BJ (cell line): Measurements from ENCODE around the gene ENOSF1. TPM values are rescaled to one million over a fixed set of nuclear protein-coding genes. Genes with fewer than 3 reads are reported as not detected.

Source experiments
- CTCF ChIA-PET: fragments of 350-600 bp; formaldehyde crosslinking; extraction: SDS; loops from one replicate; lab custom pipeline; 2021; ENCODE audit warnings: antibody characterized with exemption, inconsistent platforms; lab: Yijun Ruan, JAX
- POLR2A ChIA-PET: fragments of 300-600 bp; sonication (Branson Sonifier 250); formaldehyde crosslinking; extraction: SDS; loops from one replicate; lab custom pipeline; 2021; ENCODE audit warnings: antibody characterized with exemption; lab: Charles Lee
- DNase-seq: peaks from one replicate; pipeline ENCODE4 v3.0.0-alpha.2; 2011; ENCODE audit warnings: low read depth
- H3K27me3 ChIP-seq: 2 replicates; pipeline ENCODE4 v1.6.0; 2011; ENCODE audit warnings: low read length; ENCODE audit not compliant: control insufficient read depth, insufficient read depth
- H3K36me3 ChIP-seq: 2 replicates; pipeline ENCODE4 v1.5.1; 2011; ENCODE audit warnings: low read length; ENCODE audit not compliant: control insufficient read depth, insufficient read depth
- H3K4me3 ChIP-seq: 2 replicates; pipeline ENCODE4 v1.5.1; 2011; ENCODE audit warnings: low read depth, mild to moderate bottlenecking, control low read depth, low read length
- CTCF ChIP-seq: IDR thresholded peaks from 2 replicates; pipeline ENCODE4 v1.5.1; 2011; ENCODE audit warnings: low read depth, mild to moderate bottlenecking, control low read depth, inconsistent platforms, low read length, moderate library complexity; ENCODE audit not compliant: insufficient read depth
- polyA plus RNA-seq: library from polyadenylated mRNA; depleted of rRNA; stranded (reverse); fragments of >200 nt; gene quantifications from 2 replicates; pipeline ENCODE4 v1.2.3, GENCODE V29; 2011; rRNA removed

The ENOSF1 gene
- polyA plus RNA-seq, 1 experiment, result 16.4 TPM

GRCh38 chr18:623761-624620 lies 88.4 kb downstream of the ENOSF1 start:
- POLR2A ChIA-PET, result no interaction called here
- Histone ChIP-seq H3K36me3 (no peaks in the 10 kb centered on the region), H3K27me3 (no peaks in the 10 kb centered on the region; the same call in none of the 2 replicates), H3K4me3 (no peak overlapping the region)
- CTCF ChIA-PET, result interaction anchor here (0.6 to 6.0 kb wide), 41 partner anchors 9 to 455 kb away, joined by 3 to 134 read pairs (median 4); partner anchors contain the start of gene ENOSF1
- DNase-seq, result no peak
- peak; percentile 80 for TF ChIP-seq CTCF

- POLR2A ChIA-PET, result interaction anchor here (0.5 kb wide), 1 partner anchor 195 kb away, joined by 3 read pairs; no protein-coding TSS in a partner anchor
- no peak for TF ChIP-seq CTCF
- no peaks in the 10 kb centered on the region; the same call in none of the 2 replicates for H3K27me3 ChIP-seq
- no peak for DNase-seq
- no peak overlapping the region for H3K4me3 ChIP-seq
- CTCF ChIA-PET, result interaction anchor here (2.5 to 6.0 kb wide), 4 partner anchors 10 to 329 kb away, joined by 7 to 65 read pairs (median 24); no protein-coding TSS in a partner anchor
- H3K36me3 ChIP-seq, result no peaks in the 10 kb centered on the region
Observed at GRCh38 chr18:622289-622688, 90.1 kb downstream of the ENOSF1 start.

GRCh38 chr18:621291-622043 lies 91.0 kb downstream of the ENOSF1 start:
- H3K27me3 ChIP-seq, result no peaks in the 10 kb centered on the region; the same call in none of the 2 replicates
- CTCF ChIA-PET, result interaction anchor here (1.0 to 6.0 kb wide), 5 partner anchors 8 to 328 kb away, joined by 3 to 65 read pairs (median 7); no protein-coding TSS in a partner anchor
- H3K36me3 ChIP-seq, result no peaks in the 10 kb centered on the region
- POLR2A ChIA-PET, result no interaction called here
- TF ChIP-seq CTCF, result no peak
- H3K4me3 ChIP-seq, result no peak overlapping the region
- DNase-seq, result no peak

Other genes starting within 250 kb of the ENOSF1 start
- gene COLEC12, start 211.9 kb downstream of the ENOSF1 start, polyA plus RNA-seq, result 41.1 and 55.1 TPM in 2 replicates
- not detected in 2 replicates for gene CETN1, start 132.2 kb downstream of the ENOSF1 start, polyA plus RNA-seq
- 19.5 and 20.1 TPM in 2 replicates for gene CLUL1, start 115.6 kb downstream of the ENOSF1 start, polyA plus RNA-seq
- 80.4 and 146 TPM in 2 replicates for gene TYMS, start 55.0 kb downstream of the ENOSF1 start, polyA plus RNA-seq
- 11.3 and 15.8 TPM in 2 replicates for gene YES1, start 99.6 kb upstream of the ENOSF1 start, polyA plus RNA-seq
- gene ADCYAP1, start 192.2 kb upstream of the ENOSF1 start, polyA plus RNA-seq, result 0.06 and 0.07 TPM in 2 replicates